T-helper 9 cell (primary cell): ENCODE results near the gene RGL1.

ENCODE experiments used
- DNase-seq: peaks from one replicate; pipeline ENCODE4 v3.0.0-alpha.2; 2020

The RGL1 gene

GRCh38 chr1:183870351-183871077 lies 65.6 kb downstream of the RGL1 start:
- no peak for DNase-seq

DNA sequence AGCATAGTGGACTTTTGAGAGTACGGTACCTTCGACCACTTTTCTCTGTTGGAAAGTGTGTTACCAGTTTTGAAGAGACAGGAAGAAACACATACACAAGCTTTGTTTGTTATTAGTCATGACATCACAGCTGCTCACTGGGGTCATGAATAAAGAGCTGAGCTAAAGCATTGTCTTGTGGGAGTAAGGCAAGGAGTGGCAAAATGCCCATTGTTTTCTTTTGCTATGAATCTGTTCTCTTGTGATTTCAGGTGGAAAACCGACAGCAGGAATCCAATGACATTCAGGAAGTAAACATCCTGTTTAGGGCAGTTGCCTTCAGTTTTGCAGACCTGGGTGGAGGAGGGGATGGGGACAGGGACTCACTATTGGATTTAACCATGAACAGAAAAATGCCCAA lies 66.2 kb downstream of the RGL1 start:
- DNase-seq: no peak

DNA sequence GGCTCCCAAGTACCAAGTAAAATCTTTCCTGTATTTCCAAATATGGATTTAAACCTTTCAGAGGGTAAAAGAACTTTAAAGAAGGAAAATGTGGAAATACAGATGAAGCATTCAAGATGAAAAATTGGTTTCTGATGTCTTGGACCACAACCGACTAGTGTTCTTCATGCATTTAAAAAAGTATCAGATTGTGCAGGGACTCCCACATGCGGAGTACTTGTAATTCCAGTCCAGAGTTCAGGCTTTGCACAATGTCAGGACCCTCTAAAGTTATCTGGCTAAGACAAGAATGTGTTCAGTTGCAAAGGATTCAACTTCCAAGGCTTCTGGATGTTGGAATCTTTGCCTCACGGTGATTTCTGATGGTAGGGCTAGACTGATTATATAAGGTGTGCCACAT lies 66.7 kb downstream of the RGL1 start:
- DNase-seq: no peak

GRCh38 chr1:183872403-183872802 lies 67.5 kb downstream of the RGL1 start:
- DNase-seq: no peak

GRCh38 chr1:183873642-183874041 lies 68.7 kb downstream of the RGL1 start:
- DNase-seq: no peak

DNA sequence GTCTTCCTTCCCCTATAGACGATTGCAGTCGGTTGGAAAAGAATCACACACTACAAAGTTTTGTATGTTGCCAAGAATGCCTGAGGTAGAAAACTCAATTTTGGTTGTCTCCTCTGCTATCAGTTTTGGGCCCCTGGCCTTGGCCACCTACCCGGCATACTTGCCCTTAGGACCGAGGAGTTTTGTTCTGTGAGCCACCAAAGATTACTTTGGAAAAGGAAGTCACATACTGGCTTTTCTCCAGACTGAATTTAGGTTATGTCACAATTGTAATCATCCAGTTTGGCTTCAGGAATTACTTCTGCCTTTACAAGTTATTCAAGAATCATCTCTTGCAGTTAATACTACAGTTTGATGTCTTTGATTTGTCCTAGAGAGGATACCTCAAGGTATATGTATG lies 71.4 kb downstream of the RGL1 start:
- no peak for DNase-seq

GRCh38 chr1:183877053-183877720 lies 72.3 kb downstream of the RGL1 start:
- no peak for DNase-seq

GRCh38 chr1:183879494-183879893 lies 74.6 kb downstream of the RGL1 start:
- DNase-seq: no peak

GRCh38 chr1:183879966-183880365 lies 75.0 kb downstream of the RGL1 start:
- no peak for DNase-seq

DNA sequence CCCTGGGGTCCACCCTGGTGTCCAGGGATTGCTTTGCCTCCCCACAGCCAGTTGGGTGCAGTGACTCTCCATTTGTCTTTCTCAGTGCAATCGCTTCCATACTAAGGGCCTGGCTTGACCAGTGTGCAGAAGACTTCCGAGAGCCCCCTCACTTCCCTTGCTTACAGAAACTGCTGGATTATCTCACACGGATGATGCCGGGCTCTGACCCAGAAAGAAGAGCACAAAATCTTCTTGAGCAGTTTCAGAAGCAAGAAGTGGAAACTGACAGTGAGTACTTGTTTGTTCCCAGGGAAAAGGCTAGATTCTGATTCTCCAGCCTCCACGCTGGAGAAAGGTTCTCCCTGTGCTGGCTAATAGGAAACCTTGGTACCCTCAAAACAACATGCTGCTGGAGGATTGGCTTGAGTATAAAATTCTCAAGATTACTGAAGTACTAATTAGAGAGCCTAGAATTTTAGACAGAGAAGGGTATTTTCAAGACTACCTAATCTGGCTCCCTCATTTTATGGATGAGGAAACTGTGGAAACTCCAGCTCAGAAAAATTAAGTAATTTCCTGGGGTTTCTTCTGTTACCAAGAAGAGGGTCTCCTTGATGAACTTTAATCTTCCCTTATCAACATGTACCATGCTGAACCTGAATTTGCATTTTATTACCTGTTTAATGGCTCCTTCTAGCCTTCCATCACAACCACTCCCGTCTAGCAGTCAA lies 75.8 kb downstream of the RGL1 start:
- no peak for DNase-seq

DNA sequence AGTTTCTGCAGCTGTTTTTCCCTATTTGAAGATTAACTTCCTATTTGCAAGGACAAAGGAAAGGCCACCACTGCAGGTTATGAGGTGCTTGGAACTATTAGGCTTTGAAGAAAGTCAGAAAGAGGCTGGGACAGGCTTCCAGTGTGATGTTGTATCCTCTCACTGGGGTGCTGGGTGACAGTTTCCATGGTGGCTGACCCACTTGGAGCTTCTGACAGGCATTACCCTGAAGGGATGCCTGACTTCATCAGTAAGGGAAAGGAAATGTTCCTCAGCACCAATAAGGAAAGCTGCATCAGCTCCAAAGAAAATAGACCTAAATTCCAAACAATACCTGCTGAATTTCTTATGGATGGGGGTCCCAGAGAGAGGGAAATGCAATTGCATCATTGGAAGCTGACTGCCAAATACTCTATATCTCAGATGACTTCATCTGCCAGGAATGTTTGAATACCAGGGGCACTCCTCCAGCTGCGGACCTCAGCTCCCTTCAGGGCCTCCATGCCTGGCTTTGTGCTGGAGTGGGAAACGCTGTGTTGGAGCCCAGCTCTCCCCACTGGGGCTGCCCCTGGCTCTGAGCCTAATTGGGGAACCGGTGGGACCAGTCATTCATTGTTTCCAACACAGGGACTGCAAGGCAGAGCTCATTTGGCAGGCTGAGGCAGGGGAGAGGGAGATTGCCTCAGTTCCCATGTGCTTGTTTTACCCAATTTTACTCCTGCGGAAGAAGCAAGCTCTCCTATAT lies 76.6 kb downstream of the RGL1 start:
- DNase-seq: no peak

- no peak for DNase-seq
Observed at GRCh38 chr1:183882335-183883167, 77.6 kb downstream of the RGL1 start.

DNA sequence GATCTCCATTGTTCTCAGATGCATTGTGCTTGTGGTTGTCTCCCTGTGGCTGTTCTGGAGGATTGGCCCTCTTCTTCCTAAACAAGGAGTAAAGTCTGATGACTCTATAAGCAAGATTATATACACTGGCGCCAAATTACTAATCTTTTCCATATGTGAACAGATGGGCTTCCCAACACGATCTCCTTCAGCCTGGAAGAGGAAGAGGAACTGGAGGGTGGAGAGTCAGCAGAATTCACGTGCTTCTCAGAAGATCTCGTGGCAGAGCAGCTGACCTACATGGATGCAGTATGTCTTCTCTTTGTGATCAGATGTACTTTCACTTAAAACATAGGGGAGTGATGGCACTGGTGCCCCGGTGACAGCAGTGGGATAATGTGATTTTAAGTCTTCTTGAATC lies 78.7 kb downstream of the RGL1 start:
- no peak for DNase-seq

DNA sequence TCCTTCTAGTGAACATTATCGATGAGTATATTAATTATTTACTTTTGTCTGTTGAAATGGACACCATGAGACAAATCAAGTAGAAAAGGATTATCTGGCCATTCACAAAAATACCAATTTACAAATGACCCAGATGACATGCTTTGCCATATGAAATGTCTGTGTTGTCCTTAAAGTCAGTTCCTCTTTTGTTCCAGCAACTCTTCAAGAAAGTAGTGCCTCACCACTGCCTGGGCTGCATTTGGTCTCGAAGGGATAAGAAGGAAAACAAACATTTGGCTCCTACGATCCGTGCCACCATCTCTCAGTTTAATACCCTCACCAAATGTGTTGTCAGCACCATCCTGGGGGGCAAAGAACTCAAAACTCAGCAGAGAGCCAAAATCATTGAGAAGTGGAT lies 79.6 kb downstream of the RGL1 start:
- DNase-seq: no peak

DNA sequence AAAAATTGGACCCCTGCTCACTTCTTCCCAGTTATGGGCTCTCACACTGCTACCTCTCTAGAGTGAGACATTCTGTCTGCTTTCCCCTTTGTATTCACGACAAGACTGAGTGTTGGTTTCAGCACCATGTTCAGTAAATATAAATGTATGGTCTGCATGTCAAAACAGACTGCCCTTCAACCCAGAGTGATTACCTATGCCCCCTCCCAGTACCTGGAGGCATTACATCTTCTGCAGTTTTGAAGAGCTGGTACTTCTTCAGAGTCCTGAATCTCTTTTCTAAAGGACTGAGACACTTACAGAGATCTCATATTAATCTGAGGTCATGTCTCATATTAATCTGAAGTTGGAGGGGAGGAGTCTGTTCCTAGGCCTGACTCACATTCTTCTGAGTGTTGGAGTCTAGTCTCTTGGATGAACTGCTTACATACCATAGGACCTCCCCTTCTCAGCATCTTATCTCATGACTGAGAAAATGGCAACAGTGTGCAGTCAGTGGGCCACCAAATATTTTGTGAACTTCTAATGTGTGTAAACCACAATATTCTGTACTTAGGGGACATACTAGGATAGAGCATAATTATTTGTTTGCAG lies 80.3 kb downstream of the RGL1 start:
- no peak for DNase-seq

DNA sequence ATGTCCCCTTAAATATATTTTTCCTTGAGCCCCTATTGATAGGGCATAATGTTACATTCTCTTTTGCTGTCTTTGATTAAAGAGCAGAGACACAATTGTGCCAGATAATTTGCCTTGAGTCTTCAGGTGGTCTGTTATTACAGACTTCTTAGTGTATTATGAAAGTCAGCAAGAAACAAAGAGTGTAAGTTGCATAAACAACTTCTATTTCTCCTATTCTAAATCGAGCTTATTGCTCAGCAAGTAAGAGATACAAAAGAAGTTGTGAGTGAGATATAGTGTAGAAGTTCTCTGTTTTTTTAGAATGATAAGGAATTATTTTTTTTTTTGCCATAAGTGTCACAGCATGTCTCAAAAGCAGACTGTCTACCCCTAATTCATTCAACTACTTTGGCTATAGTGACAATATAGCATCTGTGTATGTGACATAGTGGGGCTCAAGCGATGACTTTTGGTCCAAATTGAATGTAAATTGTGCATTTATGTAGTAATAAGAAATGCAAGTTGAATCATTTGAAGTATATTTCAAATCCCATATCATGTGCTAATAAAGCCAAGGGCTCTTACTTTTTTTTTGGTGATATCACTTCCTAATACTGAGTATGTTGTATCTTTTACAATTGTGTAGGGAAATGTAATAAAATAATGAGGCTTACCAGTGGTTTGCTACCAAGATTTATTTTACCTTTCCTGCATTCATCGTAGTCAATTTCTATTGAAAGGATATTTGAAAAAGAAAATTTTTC lies 81.3 kb downstream of the RGL1 start:
- no peak for DNase-seq

DNA sequence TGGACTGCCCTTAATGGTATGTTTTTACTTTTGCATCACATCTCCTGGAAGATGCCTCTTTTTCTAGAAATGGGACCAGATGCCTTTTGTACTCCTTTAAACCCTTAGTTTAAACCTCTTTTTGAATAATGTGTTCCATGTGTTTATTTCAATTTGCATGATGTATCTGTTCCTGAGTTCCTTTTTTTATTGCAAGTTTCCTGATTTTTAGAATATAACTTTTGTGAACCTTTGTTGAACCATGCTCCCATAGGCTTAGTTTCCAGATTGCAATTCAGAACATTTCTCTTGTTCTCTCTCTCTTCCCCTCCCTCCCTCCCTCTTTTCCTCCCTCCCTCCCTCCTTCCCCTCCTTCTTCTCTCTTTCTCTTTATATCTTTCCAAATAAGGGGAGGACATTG lies 81.9 kb downstream of the RGL1 start:
- no peak for DNase-seq

GRCh38 chr1:183887826-183888819 lies 83.2 kb downstream of the RGL1 start:
- DNase-seq: no peak

GRCh38 chr1:183889095-183889494 lies 84.2 kb downstream of the RGL1 start:
- no peak for DNase-seq
